Activated naive CD4-positive, alpha-beta T cell treated with anti-CD3 and anti-CD28 coated beads for 36 hours (primary cell): ENCODE data around the gene PHF19. TPM values are rescaled to one million over a fixed set of nuclear protein-coding genes. Genes with fewer than 3 reads are reported as not detected.

ENCODE experiments used
- CTCF ChIA-PET: fragments of 350-600 bp; sonication (Branson Sonifier 250); formaldehyde crosslinking; loops from one replicate; lab custom pipeline; 2021; ENCODE audit warnings: antibody characterized with exemption; lab: Charles Lee
- DNase-seq: peaks from one replicate; pipeline ENCODE4 v3.0.0-alpha.2; 2020
- H3K27ac Mint-ChIP-seq: one replicate; pipeline ENCODE4 v1.8.0; 2021; ENCODE audit warnings: mild to moderate bottlenecking, mixed read lengths
- H3K27me3 Mint-ChIP-seq: one replicate; pipeline ENCODE4 v1.8.0; 2021; ENCODE audit warnings: low read depth, mixed read lengths
- H3K36me3 Mint-ChIP-seq: one replicate; pipeline ENCODE4 v1.8.0; 2021; ENCODE audit warnings: low read depth, mixed read lengths
- H3K4me1 Mint-ChIP-seq: one replicate; pipeline ENCODE4 v1.8.0; 2021; ENCODE audit warnings: low read depth, mixed read lengths
- H3K4me3 Mint-ChIP-seq: one replicate; pipeline ENCODE4 v1.8.0; 2021; ENCODE audit warnings: mild to moderate bottlenecking, moderate library complexity, mixed read lengths
- H3K9me3 Mint-ChIP-seq: one replicate; pipeline ENCODE4 v1.8.0; 2021; ENCODE audit warnings: mixed read lengths
- intact Hi-C: fragments of 100-400 bp; cut with micrococcal nuclease; formaldehyde crosslinking; loops from one replicate; pipeline ENCODE4 v1.15.1; 2023
- total RNA-seq, 2 experiments: library from RNA; stranded (reverse); gene quantifications; one replicate each; pipeline ENCODE4 v1.2.3, GENCODE V29; 2021

The PHF19 gene
- total RNA-seq, 2 experiments from 2014 or later = 289 to 295 TPM

DNA sequence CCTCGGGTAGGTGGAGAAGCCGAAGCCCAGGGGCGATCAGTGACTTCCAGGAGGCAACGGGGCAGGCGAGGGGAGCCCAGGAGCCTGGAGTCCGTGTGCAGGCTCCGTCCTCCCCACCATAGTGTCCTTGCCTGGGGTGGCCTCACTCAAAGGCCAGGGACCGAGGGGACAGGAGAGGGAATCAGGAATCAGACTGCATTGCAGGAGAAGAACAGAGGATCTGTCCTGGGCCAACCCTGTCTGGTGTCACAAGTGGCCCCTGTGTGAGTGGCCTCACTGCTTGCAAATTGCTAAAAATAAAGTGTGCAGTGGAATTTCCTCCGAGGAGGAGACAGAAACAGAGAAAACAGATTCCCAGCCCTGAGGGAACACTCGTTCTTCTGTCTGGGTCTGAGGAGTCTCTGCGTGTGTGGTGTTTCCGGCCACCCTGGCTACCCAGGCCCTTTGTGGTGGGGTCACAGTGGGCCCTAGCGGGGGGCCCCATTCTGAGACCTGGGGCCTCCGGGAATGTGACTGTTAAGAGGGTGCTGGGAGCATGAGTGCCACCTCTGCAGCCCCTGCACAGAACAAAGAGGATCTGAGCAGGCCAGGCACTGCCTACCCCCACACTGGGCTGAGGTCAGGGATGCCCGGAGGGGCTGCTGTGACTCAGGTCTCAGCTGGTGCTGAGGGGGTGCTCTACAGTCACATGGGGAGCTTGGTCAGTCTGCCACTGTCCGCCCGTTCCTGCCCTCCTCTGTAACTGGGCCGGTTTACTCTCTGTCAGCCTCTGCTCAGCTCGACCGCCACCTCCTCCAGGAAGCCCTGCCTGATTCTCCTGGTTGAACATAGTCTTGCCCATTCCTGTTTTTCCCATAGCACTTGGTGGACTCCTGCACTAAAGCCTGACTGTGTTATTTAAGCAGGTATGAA, 42.2 kb upstream of the PHF19 start:
- CTCF ChIA-PET = interaction anchor here (0.6 to 1.0 kb wide), 2 partner anchors 11 to 76 kb away, joined by 3 to 4 read pairs; no protein-coding TSS in a partner anchor
- Mint-ChIP-seq H3K4me3 (peak overlapping the region; percentile 92), H3K27ac (peak overlapping the region; percentile 98), H3K27me3 (no peaks in the 10 kb centered on the region), H3K36me3 (peaks cover 89% of the 10 kb centered on the region), H3K4me1 (peaks cover 88% of the 10 kb centered on the region), H3K9me3 (no peaks in the 10 kb centered on the region)
- intact Hi-C loops = loop anchor here (1.0 kb wide), 1 partner anchor 9 kb away; no protein-coding TSS in a partner anchor
- peak; percentile 8 for DNase-seq

GRCh38 chr9:120917929-120918762, 41.2 kb upstream of the PHF19 start:
- Mint-ChIP-seq H3K9me3 (no peaks in the 10 kb centered on the region), H3K27ac (peak overlapping the region; percentile 98), H3K36me3 (peaks cover 87% of the 10 kb centered on the region), H3K4me3 (peak overlapping the region; percentile 63), H3K4me1 (peaks cover 87% of the 10 kb centered on the region), H3K27me3 (no peaks in the 10 kb centered on the region)
- peak; percentile 12 for DNase-seq
- CTCF ChIA-PET = interaction anchor here (1.1 to 2.8 kb wide), 3 partner anchors 12 to 163 kb away, joined by 3 to 6 read pairs (median 4); no protein-coding TSS in a partner anchor
- intact Hi-C loops = no loop called here

- Mint-ChIP-seq H3K27me3 (no peaks in the 10 kb centered on the region), H3K27ac (peak overlapping the region; percentile 91), H3K9me3 (no peaks in the 10 kb centered on the region), H3K4me3 (peak overlapping the region; percentile 53), H3K4me1 (peaks cover 88% of the 10 kb centered on the region), H3K36me3 (peaks cover 87% of the 10 kb centered on the region)
- CTCF ChIA-PET = interaction anchor here (0.9 to 2.8 kb wide), 6 partner anchors 8 to 162 kb away, joined by 3 to 7 read pairs (median 4); no protein-coding TSS in a partner anchor
- peak; percentile 9 for DNase-seq
- intact Hi-C loops = loop anchor here (1.0 kb wide), 1 partner anchor 9 kb away; the partner anchor contains the start of gene TRAF1
These were observed 40.2 kb upstream of the PHF19 start for GRCh38 chr9:120916991-120917880.

GRCh38 chr9:120916588-120916987, 39.6 kb upstream of the PHF19 start:
- peak overlapping the region; percentile 91 for H3K27ac Mint-ChIP-seq
- CTCF ChIA-PET = interaction anchor here (0.9 to 2.8 kb wide), 7 partner anchors 9 to 161 kb away, joined by 3 to 7 read pairs (median 3); no protein-coding TSS in a partner anchor
- no peaks in the 10 kb centered on the region for H3K27me3 Mint-ChIP-seq
- H3K4me1 Mint-ChIP-seq = peaks cover 88% of the 10 kb centered on the region
- intact Hi-C loops = loop anchor here (1.0 kb wide), 1 partner anchor 10 kb away; the partner anchor contains the start of gene TRAF1
- no peaks in the 10 kb centered on the region for H3K9me3 Mint-ChIP-seq
- peak; percentile 28 for DNase-seq
- peaks cover 87% of the 10 kb centered on the region for H3K36me3 Mint-ChIP-seq
- H3K4me3 Mint-ChIP-seq = peak overlapping the region; percentile 53

DNA sequence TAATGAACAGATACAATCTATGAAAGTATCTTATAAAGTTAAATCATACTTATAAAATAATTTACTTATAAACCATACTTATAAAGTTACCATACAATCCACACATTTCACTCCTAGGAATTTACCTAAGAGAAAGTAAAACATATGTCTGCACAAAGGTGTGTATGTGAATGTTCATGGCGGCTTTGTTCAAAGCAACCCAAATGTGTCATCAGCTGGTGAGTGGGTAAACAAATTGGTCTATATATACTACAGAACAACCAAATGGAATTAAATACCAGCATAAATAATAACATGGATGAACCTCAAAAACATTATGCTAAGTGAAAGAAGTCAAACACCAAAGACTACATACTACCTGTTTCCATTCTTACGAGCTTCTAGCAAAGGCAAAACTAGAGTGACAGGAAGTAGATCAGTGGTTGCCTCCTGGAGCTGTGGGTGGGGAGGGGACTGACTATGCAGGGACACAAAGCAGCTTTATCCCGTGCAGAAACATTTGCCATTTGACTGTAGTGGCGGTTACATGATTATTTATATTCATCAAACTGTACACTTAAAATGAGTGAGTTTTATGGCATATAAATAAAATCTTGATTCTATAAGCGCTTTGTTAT, 39.0 kb upstream of the PHF19 start:
- Mint-ChIP-seq H3K4me1 (peaks cover 88% of the 10 kb centered on the region), H3K4me3 (peak overlapping the region; percentile 17), H3K36me3 (peaks cover 87% of the 10 kb centered on the region), H3K9me3 (no peaks in the 10 kb centered on the region), H3K27me3 (no peaks in the 10 kb centered on the region), H3K27ac (peak overlapping the region; percentile 91)
- intact Hi-C loops = loop anchor here (1.0 kb wide), 1 partner anchor 10 kb away; the partner anchor contains the start of gene TRAF1
- CTCF ChIA-PET = interaction anchor here (0.8 to 2.8 kb wide), 6 partner anchors 9 to 160 kb away, joined by 3 to 7 read pairs (median 3); no protein-coding TSS in a partner anchor
- DNase-seq = peak; percentile 74

DNA sequence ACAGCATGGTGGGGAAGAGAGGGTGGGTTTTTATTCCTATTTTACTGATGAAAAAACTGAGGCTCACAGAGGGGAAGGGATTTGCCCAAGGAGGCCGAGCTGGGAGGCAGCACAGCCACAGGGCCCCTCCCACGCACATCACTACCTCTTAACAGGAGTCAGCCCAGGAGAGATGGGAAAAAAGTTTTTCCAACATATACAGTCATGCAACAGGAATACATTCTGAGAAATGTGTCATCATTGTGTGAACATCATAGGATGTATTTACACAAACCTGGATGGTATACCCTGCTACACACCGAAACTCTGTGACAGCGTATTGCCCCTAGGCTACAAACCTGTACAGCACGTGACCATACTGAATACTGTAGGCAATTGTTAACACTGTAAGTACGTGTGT, 38.0 kb upstream of the PHF19 start:
- H3K4me3 Mint-ChIP-seq = no peak overlapping the region
- intact Hi-C loops = no loop called here
- H3K27me3 Mint-ChIP-seq = no peaks in the 10 kb centered on the region
- peaks cover 87% of the 10 kb centered on the region for H3K36me3 Mint-ChIP-seq
- H3K27ac Mint-ChIP-seq = peak overlapping the region; percentile 94
- H3K9me3 Mint-ChIP-seq = no peaks in the 10 kb centered on the region
- CTCF ChIA-PET = no interaction called here
- no peak for DNase-seq
- peaks cover 88% of the 10 kb centered on the region for H3K4me1 Mint-ChIP-seq

GRCh38 chr9:120914396-120914795, 37.4 kb upstream of the PHF19 start:
- intact Hi-C loops = no loop called here
- Mint-ChIP-seq H3K4me3 (peak overlapping the region; percentile 30), H3K27me3 (no peaks in the 10 kb centered on the region), H3K27ac (peak overlapping the region; percentile 94), H3K4me1 (peaks cover 88% of the 10 kb centered on the region), H3K36me3 (peaks cover 87% of the 10 kb centered on the region), H3K9me3 (no peaks in the 10 kb centered on the region)
- DNase-seq = no peak
- CTCF ChIA-PET = interaction anchor here (0.8 kb wide), 1 partner anchor 17 kb away, joined by 3 read pairs; no protein-coding TSS in a partner anchor

DNA sequence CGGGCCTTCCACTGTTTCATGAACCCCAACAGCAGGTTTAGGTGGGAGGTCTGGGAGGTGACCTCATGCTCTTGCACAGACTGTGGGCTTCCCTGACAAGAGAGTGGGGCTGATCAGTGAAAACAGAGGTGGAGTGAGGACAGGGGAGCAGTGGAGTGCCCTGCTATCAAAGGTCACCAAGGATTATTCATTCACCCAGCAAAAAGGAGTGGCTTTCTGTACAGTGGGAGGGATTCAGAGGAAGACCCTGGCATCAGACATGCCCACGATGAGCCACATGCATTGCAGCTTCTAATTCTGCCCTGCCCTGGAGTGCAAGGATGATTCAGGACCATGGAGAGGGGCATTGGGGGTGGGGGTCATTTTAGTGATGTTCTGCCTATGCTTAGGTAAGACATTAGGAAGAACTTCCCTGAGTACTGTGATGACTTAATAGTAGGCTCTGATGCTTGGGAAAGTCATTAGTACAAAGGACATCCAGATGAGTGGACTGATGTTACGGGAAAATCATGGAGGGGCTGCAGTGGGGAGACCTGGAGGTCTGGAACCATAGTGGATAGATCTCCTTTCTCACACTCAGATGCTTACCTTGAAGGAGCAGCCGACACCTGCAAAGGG, 36.8 kb upstream of the PHF19 start:
- Mint-ChIP-seq H3K27me3 (no peaks in the 10 kb centered on the region), H3K4me3 (peak overlapping the region; percentile 33), H3K4me1 (peaks cover 88% of the 10 kb centered on the region), H3K36me3 (peaks cover 87% of the 10 kb centered on the region), H3K27ac (peak overlapping the region; percentile 94), H3K9me3 (no peaks in the 10 kb centered on the region)
- CTCF ChIA-PET = interaction anchor here (0.8 to 1.7 kb wide), 4 partner anchors 9 to 45 kb away, joined by 3 to 9 read pairs (median 4); no protein-coding TSS in a partner anchor
- intact Hi-C loops = no loop called here
- peak; percentile 74 for DNase-seq

GRCh38 chr9:120912958-120913646, 36.1 kb upstream of the PHF19 start:
- intact Hi-C loops = no loop called here
- Mint-ChIP-seq H3K36me3 (peaks cover 86% of the 10 kb centered on the region), H3K27me3 (no peaks in the 10 kb centered on the region), H3K9me3 (no peaks in the 10 kb centered on the region), H3K27ac (peak overlapping the region; percentile 94), H3K4me3 (peak overlapping the region; percentile 37), H3K4me1 (peaks cover 85% of the 10 kb centered on the region)
- no peak for DNase-seq
- CTCF ChIA-PET = interaction anchor here (1.2 to 1.7 kb wide), 3 partner anchors 9 to 44 kb away, joined by 3 to 9 read pairs (median 6); no protein-coding TSS in a partner anchor

GRCh38 chr9:120911295-120911837, 34.4 kb upstream of the PHF19 start:
- peaks cover 86% of the 10 kb centered on the region for H3K36me3 Mint-ChIP-seq
- peak overlapping the region; percentile 25 for H3K4me3 Mint-ChIP-seq
- H3K27ac Mint-ChIP-seq = peak overlapping the region; percentile 94
- DNase-seq = no peak
- H3K9me3 Mint-ChIP-seq = no peaks in the 10 kb centered on the region
- CTCF ChIA-PET = interaction anchor here (0.6 to 1.4 kb wide), 5 partner anchors 9 to 261 kb away, joined by 3 read pairs; no protein-coding TSS in a partner anchor
- intact Hi-C loops = no loop called here
- H3K4me1 Mint-ChIP-seq = peaks cover 84% of the 10 kb centered on the region
- no peaks in the 10 kb centered on the region for H3K27me3 Mint-ChIP-seq
